Activated naive CD4-positive, alpha-beta T cell (primary cell): ENCODE measurements around the gene STN1.
"Not testable (repeated sequence)": the region's sequence is repeated elsewhere in the genome, so short reads cannot be mapped to it uniquely, and the experiment has no call there.

ENCODE experiments used
- DNase-seq, 4 experiments: peaks; one replicate each; lab custom pipeline; 2025; lab: John Stamatoyannopoulos, UW

The STN1 gene

GRCh38 chr10:103861505-103861904 is 56.5 kb downstream of the STN1 start:
- DNase-seq, result no peak

GRCh38 chr10:103859161-103860086 is 58.6 kb downstream of the STN1 start:
- DNase-seq, result peak in 2 of 4 experiments; percentile 12 to 16

GRCh38 chr10:103858360-103858759 is 59.6 kb downstream of the STN1 start:
- DNase-seq, result no peak

GRCh38 chr10:103856797-103857170 is 61.2 kb downstream of the STN1 start:
- DNase-seq, result no peak

- DNase-seq, result no peak
Measured at GRCh38 chr10:103855852-103856796, 61.9 kb downstream of the STN1 start.

- DNase-seq, result no peak
Measured at GRCh38 chr10:103855424-103855823, 62.6 kb downstream of the STN1 start, which contains the start of gene SH3PXD2A. SH3PXD2A (minus strand) TSS chr10:103855576; CDS start chr10:103855266, 310 bp downstream.

GRCh38 chr10:103854686-103855391 is 63.1 kb downstream of the STN1 start:
- no peak for DNase-seq

- DNase-seq, result no peak
Measured at GRCh38 chr10:103854265-103854685, 63.7 kb downstream of the STN1 start.

GRCh38 chr10:103853428-103854264 is 64.3 kb downstream of the STN1 start:
- DNase-seq, result no peak

GRCh38 chr10:103852856-103853255 is 65.1 kb downstream of the STN1 start:
- no peak for DNase-seq

GRCh38 chr10:103852189-103852711 is 65.7 kb downstream of the STN1 start:
- DNase-seq, result no peak

GRCh38 chr10:103851261-103851660 is 66.7 kb downstream of the STN1 start:
- no peak for DNase-seq

GRCh38 chr10:103850572-103850895 is 67.5 kb downstream of the STN1 start:
- no peak for DNase-seq

GRCh38 chr10:103849880-103850571 is 68.0 kb downstream of the STN1 start:
- no peak for DNase-seq

GRCh38 chr10:103849212-103849877 is 68.6 kb downstream of the STN1 start:
- DNase-seq, result no peak

- no peak for DNase-seq
Measured at GRCh38 chr10:103847909-103848468, 70.0 kb downstream of the STN1 start.

- no peak for DNase-seq
Measured at GRCh38 chr10:103847346-103847745, 70.6 kb downstream of the STN1 start.

- DNase-seq, result peak in 2 of 4 experiments; percentile 13 to 18
Measured at GRCh38 chr10:103845972-103846371, 72.0 kb downstream of the STN1 start.

- DNase-seq, result not testable (repeated sequence)
Measured at GRCh38 chr10:103845346-103845745, 72.6 kb downstream of the STN1 start.
